Measurements from ENCODE around the gene EHMT1. TPM values are rescaled to one million over a fixed set of nuclear protein-coding genes. Genes with fewer than 3 reads are reported as not detected.
A peak's percentile ranks its signal among the peaks of the same experiment; 100 is the strongest.
"Not testable (repeated sequence)": the region's sequence is repeated elsewhere in the genome, so short reads cannot be mapped to it uniquely, and the experiment has no call there.

EHMT1 gene
- total RNA-seq, 6 experiments from 2014 or later = 41.0 to 116 (median 46.9) TPM

- H3K4me1 Mint-ChIP-seq (ENCODE audit: low read depth) = no peaks in the 10 kb centered on the region
- H3K27me3 Mint-ChIP-seq (ENCODE audit: insufficient read depth) = peaks cover 3% of the 10 kb centered on the region
- TF ChIP-seq CTCF (IDR thresholded peaks at IDR 0.05) = no peak
- no peaks in the 10 kb centered on the region; the same call in 1 of the 2 replicates for H3K9me3 Mint-ChIP-seq
- no peak overlapping the region for H3K27ac Mint-ChIP-seq
- peaks cover 5% of the 10 kb centered on the region for H3K36me3 Mint-ChIP-seq (ENCODE audit: low read depth)
- no peak overlapping the region for H3K4me3 Mint-ChIP-seq
- no peak for DNase-seq
Measured at GRCh38 chr9:137777761-137778160, 159.0 kb downstream of the EHMT1 start.

- no peaks in the 10 kb centered on the region; the same call in 1 of the 2 replicates for H3K9me3 Mint-ChIP-seq
- peaks cover 3% of the 10 kb centered on the region for H3K27me3 Mint-ChIP-seq (ENCODE audit: insufficient read depth)
- peak overlapping the region; percentile 8; the same call in 1 of the 2 replicates for H3K27ac Mint-ChIP-seq
- no peaks in the 10 kb centered on the region for H3K4me1 Mint-ChIP-seq (ENCODE audit: low read depth)
- no peak for DNase-seq
- H3K36me3 Mint-ChIP-seq (ENCODE audit: low read depth) = peaks cover 11% of the 10 kb centered on the region
- H3K4me3 Mint-ChIP-seq = no peak overlapping the region
- TF ChIP-seq CTCF (IDR thresholded peaks at IDR 0.05) = no peak
Measured at GRCh38 chr9:137778336-137778735, 159.5 kb downstream of the EHMT1 start.

- no peak for TF ChIP-seq CTCF (IDR thresholded peaks at IDR 0.05)
Measured at GRCh38 chr9:137778914-137779313, 160.1 kb downstream of the EHMT1 start.

GRCh38 chr9:137780031-137780430, 161.2 kb downstream of the EHMT1 start:
- H3K4me3 Mint-ChIP-seq; H3K27me3 Mint-ChIP-seq (ENCODE audit: insufficient read depth); H3K27ac Mint-ChIP-seq; DNase-seq; H3K4me1 Mint-ChIP-seq (ENCODE audit: low read depth); H3K9me3 Mint-ChIP-seq: not testable (repeated sequence)
- peaks cover 16% of the 10 kb centered on the region for H3K36me3 Mint-ChIP-seq (ENCODE audit: low read depth)

More at GRCh38 chr9:137778914-137779313, 160.1 kb downstream of the EHMT1 start:
- Mint-ChIP-seq H3K27me3 (ENCODE audit: insufficient read depth) (peaks cover 3% of the 10 kb centered on the region), H3K9me3 (no peaks in the 10 kb centered on the region; the same call in 1 of the 2 replicates), H3K27ac (no peak overlapping the region; the same call in 1 of the 2 replicates), H3K4me3 (no peak overlapping the region), H3K4me1 (ENCODE audit: low read depth) (no peaks in the 10 kb centered on the region), H3K36me3 (ENCODE audit: low read depth) (peaks cover 16% of the 10 kb centered on the region)
- no peak for DNase-seq

GRCh38 chr9:137781906-137782585, 163.2 kb downstream of the EHMT1 start:
- DNase-seq = no peak
- peaks cover 3% of the 10 kb centered on the region for H3K27me3 Mint-ChIP-seq (ENCODE audit: insufficient read depth)
- H3K4me3 Mint-ChIP-seq = no peak overlapping the region
- peaks cover 27% of the 10 kb centered on the region for H3K4me1 Mint-ChIP-seq (ENCODE audit: low read depth)
- peaks cover 16% of the 10 kb centered on the region for H3K36me3 Mint-ChIP-seq (ENCODE audit: low read depth)
- no peak for TF ChIP-seq CTCF (IDR thresholded peaks at IDR 0.05)
- no peak overlapping the region for H3K27ac Mint-ChIP-seq
- no peaks in the 10 kb centered on the region; the same call in 1 of the 2 replicates for H3K9me3 Mint-ChIP-seq

GRCh38 chr9:137783521-137783920, 164.7 kb downstream of the EHMT1 start:
- Mint-ChIP-seq H3K27ac (no peak overlapping the region), H3K4me1 (ENCODE audit: low read depth) (peaks cover 28% of the 10 kb centered on the region), H3K9me3 (no peaks in the 10 kb centered on the region; the same call in 1 of the 2 replicates), H3K27me3 (ENCODE audit: insufficient read depth) (peaks cover 5% of the 10 kb centered on the region), H3K4me3 (no peak overlapping the region), H3K36me3 (ENCODE audit: low read depth) (peaks cover 16% of the 10 kb centered on the region)
- DNase-seq = no peak
- no peak for TF ChIP-seq CTCF (IDR thresholded peaks at IDR 0.05)

All from HFFc6 (cell line).